K562 (cell line): ENCODE data around the gene SRPK1. TPM values are rescaled to one million over a fixed set of nuclear protein-coding genes. Genes with fewer than 3 reads are reported as not detected.

Experiments used
- CBFA2T2 ChIP-seq: fragments of 450-650 bp; conservative IDR thresholded peaks from 2 replicates; pipeline ENCODE4 v1.6.1; 2017; ENCODE audit warnings: mild to moderate bottlenecking
- FOXJ3 ChIP-seq: sonication (generic); formaldehyde crosslinking; IDR thresholded peaks from 2 replicates; pipeline ENCODE4 v1.4.0; 2020; ENCODE audit warnings: mild to moderate bottlenecking, missing genetic modification reagents
- HMBOX1 ChIP-seq: sonication (generic); IDR thresholded peaks from 2 replicates; pipeline ENCODE4 v1.6.1; 2016
- ID3 ChIP-seq, 2 experiments: fragments of 250-450 bp in 1 of 2; fragments of 450-650 bp in 1 of 2; sonication (Bioruptor Pico) in 1 of 2; IDR thresholded peaks; 2 replicates each; pipeline versions ENCODE4 v1.6.1 to v1.8.0; 2016 to 2021; ENCODE audit warnings: mild to moderate bottlenecking in 2 of 2, moderate library complexity in 2 of 2, missing compliant biosample characterization in 1 of 2, missing genetic modification characterization in 1 of 2
- MAX ChIP-seq: sonication (generic); formaldehyde crosslinking; IDR thresholded peaks from 2 replicates; pipeline ENCODE4 v1.9.0; 2022; ENCODE audit warnings: mild to moderate bottlenecking, missing genetic modification reagents
- MGA ChIP-seq: fragments of 450-650 bp; IDR thresholded peaks from 2 replicates; pipeline ENCODE4 v1.6.1; 2016; ENCODE audit warnings: mild to moderate bottlenecking, moderate library complexity
- SMAD1 ChIP-seq: fragments of 150-350 bp; IDR thresholded peaks from 2 replicates; pipeline ENCODE4 v1.6.1; 2014; ENCODE audit warnings: low read length, low read depth; ENCODE audit not compliant: partially characterized antibody
- SMAD4 ChIP-seq: fragments of 250-450 bp; sonication (Bioruptor Pico); conservative IDR thresholded peaks from 2 replicates; pipeline ENCODE4 v1.8.0; 2021; ENCODE audit warnings: inconsistent platforms, mild to moderate bottlenecking, moderate library complexity
- SP1 ChIP-seq: sonication (generic); formaldehyde crosslinking; IDR thresholded peaks from 2 replicates; pipeline ENCODE4 v1.8.1; 2022; ENCODE audit warnings: mild to moderate bottlenecking, missing genetic modification reagents
- ZBTB9 ChIP-seq: fragments of 450-650 bp; formaldehyde crosslinking; IDR thresholded peaks from 2 replicates; pipeline ENCODE4 v1.4.0; 2020; ENCODE audit warnings: mild to moderate bottlenecking, moderate library complexity
- ZNF232 ChIP-seq: sonication (generic); formaldehyde crosslinking; IDR thresholded peaks from 2 replicates; pipeline ENCODE4 v1.8.0; 2022; ENCODE audit warnings: mild to moderate bottlenecking, missing genetic modification reagents
- ZNF644 ChIP-seq: fragments of 200-800 bp; sonication (Bioruptor generic); IDR thresholded peaks from 2 replicates; pipeline ENCODE4 v1.6.1; 2016; ENCODE audit warnings: low read depth, missing genetic modification characterization, missing compliant biosample characterization
- polyA plus RNA-seq, 8 experiments: library from polyadenylated mRNA; depleted of rRNA in 4 of 8; stranded (reverse) in 5 of 8; unstranded in 3 of 8; fragments of >200 nt; fragmentation: Nextera tagmentation in 2 of 8; fragmentation: Illumina TruSeq in 1 of 8; extraction: Ambion mirVana in 2 of 8; extraction: Trizol in 1 of 8; gene quantifications; 2 replicates each; pipeline versions ENCODE4 v1.2.1 to v1.2.3, GENCODE V29; 2011 to 2014; ENCODE audit warnings: inconsistent platforms in 1 of 8, missing spikeins in 1 of 8
- total RNA-seq, 7 experiments: library from RNA; depleted of rRNA in 6 of 7; stranded (reverse); fragments of >200 nt in 6 of 7; fragmentation: Illumina TruSeq in 2 of 7; extraction: Trizol in 2 of 7; gene quantifications; 2 replicates each; pipeline versions ENCODE4 v1.2.1 to v1.2.3, GENCODE V29; 2011 to 2021; ENCODE audit warnings: low replicate concordance in 1 of 7

SRPK1 gene
- total and polyA plus RNA-seq, 9 of the 15 experiments (the other 6 are each of a cell fraction or from before 2014, with no cell fraction given), result 99.6 to 185 (median 159) TPM

GRCh38 chr6:35804996-35805736, 115.7 kb downstream of the SRPK1 start, which contains the start of gene LHFPL5 (continued):
- TF ChIP-seq MGA (no peak), FOXJ3 (CRISPR knock-in tag) (no peak; the same call in 1 of the 2 replicates), SP1 (peak; percentile 91), ZNF644 (tag) (peak; percentile 85), MAX (CRISPR knock-in tag) (peak; percentile 49; the same call in 1 of the 2 replicates), ZBTB9 (CRISPR knock-in tag) (peak; percentile 71; the same call in 1 of the 2 replicates), SMAD4 (peak; percentile 58), ZNF232 (CRISPR knock-in tag) (peak; percentile 93), SMAD1 (no peak), HMBOX1 (no peak), CBFA2T2 (no peak), ID3 (CRISPR knock-in tag; IDR thresholded peaks at IDR 0.05) (no peak), ID3 (tag; IDR thresholded peaks at IDR 0.05) (no peak)
